ENCODE measurements around the gene DCHS2. TPM values are rescaled to one million over a fixed set of nuclear protein-coding genes. Genes with fewer than 3 reads are reported as not detected.

The DCHS2 gene
- total and polyA plus RNA-seq, 2 of the 8 experiments (the other 6 are each of a cell fraction or from before 2014, with no cell fraction given): 0.54 to 2.6 TPM

- no peaks in the 10 kb centered on the region for H3K9me3 ChIP-seq (ENCODE audit: insufficient read depth in 2 of 2, low read depth in 1 of 2, low read length in 1 of 2)
- H2BK12ac ChIP-seq (ENCODE audit: low read depth, low read length): no peak overlapping the region
- no peak overlapping the region for H3K56ac ChIP-seq (replicated peaks; ENCODE audit: insufficient read length, low read depth, low read length)
- H3K4me1 ChIP-seq (replicated peaks in 1 of 4; ENCODE audit: control insufficient read depth in 3 of 4, insufficient read depth in 4 of 4, low read length in 3 of 4): peaks cover 0 to 6% (median 4%) of the 10 kb centered on the region in 4 experiments; a peak in 6 of 7 replicates
- H2BK15ac ChIP-seq (ENCODE audit: low read length): no peak overlapping the region
- CTCF ChIA-PET (ENCODE audit: partially characterized antibody): interaction anchor here (0.8 kb wide), 1 partner anchor 21 kb away, joined by 3 read pairs; no protein-coding TSS in a partner anchor
- H2BK20ac ChIP-seq (ENCODE audit: low read length): no peak overlapping the region
- H4K5ac ChIP-seq (ENCODE audit: insufficient read length, low read depth, low read length): no peak overlapping the region
- H3K18ac ChIP-seq (ENCODE audit: extremely low read depth, low read length): no peak overlapping the region
- POLR2A ChIA-PET (ENCODE audit: partially characterized antibody): no interaction called here
- no peak overlapping the region for H3K4ac ChIP-seq (replicated peaks; ENCODE audit: insufficient read length, low read depth, low read length)
- no peaks in the 10 kb centered on the region for H3K36me3 ChIP-seq (ENCODE audit: control insufficient read depth in 2 of 4, insufficient read depth in 4 of 4, low read length in 3 of 4)
- no peaks in the 10 kb centered on the region for H3K27me3 ChIP-seq (replicated peaks in 1 of 4; ENCODE audit: control insufficient read depth in 3 of 4, extremely low read depth in 1 of 4, insufficient read depth in 3 of 4, low read length in 3 of 4)
- no peak overlapping the region for H2AK5ac ChIP-seq (ENCODE audit: low read depth, low read length)
- no peaks in the 10 kb centered on the region for H3K23me2 ChIP-seq (ENCODE audit: low read depth, low read length)
- no peak overlapping the region for H3K4me2 ChIP-seq (ENCODE audit: insufficient read depth in 1 of 2, low read depth in 2 of 2, low read length in 2 of 2)
- H2BK120ac ChIP-seq (replicated peaks; ENCODE audit: low read depth, low read length): no peak overlapping the region
- H3K79me1 ChIP-seq (ENCODE audit: low read depth, low read length): no peaks in the 10 kb centered on the region
- no peak overlapping the region for H3K23ac ChIP-seq (ENCODE audit: insufficient read length)
- no peaks in the 10 kb centered on the region for H4K20me1 ChIP-seq (replicated peaks in 1 of 2; ENCODE audit: control insufficient read depth in 1 of 2, insufficient read depth in 2 of 2, low read length in 2 of 2)
- H3K27ac ChIP-seq (ENCODE audit: low read depth, low read length): no peak overlapping the region
- no peak overlapping the region for H2AFZ ChIP-seq (ENCODE audit: low read length)
- H4K8ac ChIP-seq (ENCODE audit: extremely low read depth, insufficient read depth, low read length): no peak overlapping the region
- no peak overlapping the region for H4K91ac ChIP-seq (replicated peaks; ENCODE audit: insufficient read length, low read length)
- H3K14ac ChIP-seq (ENCODE audit: insufficient read length): no peak overlapping the region
- 100% methylated on average over 1 of the region's 1 CpG; no CpG with 5 or more reads in 1 of the 2 experiments for whole genome bisulfite sequencing, 2 experiments (ENCODE audit: extremely low coverage in 1 of 2, insufficient coverage in 1 of 2, insufficient read length in 1 of 2, insufficient replicate concordance in 2 of 2, low coverage in 1 of 2, low lambda C conversion rate in 2 of 2, missing lambda C conversion rate in 1 of 2)
- no peak overlapping the region for H3K4me3 ChIP-seq (ENCODE audit: extremely low read depth in 1 of 4, insufficient read depth in 2 of 4, low read depth in 3 of 4, low read length in 4 of 4)
- H2BK5ac ChIP-seq (ENCODE audit: low read depth, low read length): no peak overlapping the region
- H3K79me2 ChIP-seq (ENCODE audit: control insufficient read depth in 1 of 2, insufficient read depth in 2 of 2, low read length in 2 of 2): no peaks in the 10 kb centered on the region
- no peak overlapping the region for H3K9ac ChIP-seq (replicated peaks in 1 of 4; ENCODE audit: extremely low read depth in 1 of 4, low read depth in 3 of 4, low read length in 3 of 4)
- DNase-seq (ENCODE audit: low read depth in 1 of 2, low spot score in 2 of 2): no peak
- FAIRE-seq: no peak
- no peak for TF ChIP-seq EGR1 (IDR thresholded peaks at IDR 0.05; ENCODE audit: borderline replicate concordance, low read depth, low read length)
- no peak for TF ChIP-seq JUN (IDR thresholded peaks at IDR 0.05; ENCODE audit: low read depth, low read length)
- TF ChIP-seq BRCA1 (IDR thresholded peaks at IDR 0.05; ENCODE audit: low read depth, low read length): no peak
- TF ChIP-seq YY1 (IDR thresholded peaks at IDR 0.05; ENCODE audit: low read depth, low read length): no peak
- TF ChIP-seq, protein P1, sequence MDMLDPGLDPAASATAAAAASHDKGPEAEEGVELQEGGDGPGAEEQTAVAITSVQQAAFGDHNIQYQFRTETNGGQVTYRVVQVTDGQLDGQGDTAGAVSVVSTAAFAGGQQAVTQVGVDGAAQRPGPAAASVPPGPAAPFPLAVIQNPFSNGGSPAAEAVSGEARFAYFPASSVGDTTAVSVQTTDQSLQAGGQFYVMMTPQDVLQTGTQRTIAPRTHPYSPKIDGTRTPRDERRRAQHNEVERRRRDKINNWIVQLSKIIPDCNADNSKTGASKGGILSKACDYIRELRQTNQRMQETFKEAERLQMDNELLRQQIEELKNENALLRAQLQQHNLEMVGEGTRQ (IDR thresholded peaks at IDR 0.05; ENCODE audit: low read length): no peak
- TF ChIP-seq SIX5 (IDR thresholded peaks at IDR 0.05; ENCODE audit: low read depth, low read length): no peak
- TF ChIP-seq CHD2 (IDR thresholded peaks at IDR 0.05; ENCODE audit: low read length): no peak
- TF ChIP-seq RNF2 (IDR thresholded peaks at IDR 0.05; ENCODE audit: borderline replicate concordance, low read depth, low read length, missing control alignments, poor library complexity, severe bottlenecking): no peak
- TF ChIP-seq MAX (IDR thresholded peaks at IDR 0.05): no peak
- TF ChIP-seq BCL11A (IDR thresholded peaks at IDR 0.05; ENCODE audit: low read depth in 2 of 2, low read length in 2 of 2): no peak
- TF ChIP-seq JUND (IDR thresholded peaks at IDR 0.05; ENCODE audit: low read length): no peak
- TF ChIP-seq NRF1 (IDR thresholded peaks at IDR 0.05; ENCODE audit: low read depth, low read length): no peak
These were observed 308.3 kb downstream of the DCHS2 start for GRCh38 chr4:154183264-154183663.

Data from H1 (cell line).